ENCODE measurements around the gene KLK4.

DNA sequence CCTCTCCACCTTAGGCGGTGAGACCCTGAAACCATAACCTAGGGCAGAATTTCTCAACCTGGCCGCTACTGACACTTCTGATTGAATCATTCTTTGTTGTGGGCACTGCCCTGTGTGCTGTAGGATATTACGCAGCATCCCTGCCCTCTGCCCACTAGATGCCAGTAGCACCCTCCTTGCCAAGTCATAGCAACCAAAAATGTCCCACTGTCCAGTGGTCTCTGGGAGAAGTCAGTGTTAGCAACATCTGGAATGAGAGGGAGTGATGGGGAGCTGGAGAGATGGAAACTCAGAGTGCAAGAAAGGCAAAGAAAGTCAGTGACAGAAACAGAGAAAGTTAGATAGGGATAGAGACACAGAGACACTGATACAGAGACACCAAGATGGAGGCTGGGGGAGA, 13.6 kb downstream of the KLK4 start:
- TF ChIP-seq CTCF (IDR thresholded peaks at IDR 0.05; ENCODE audit: low read depth, low read length) = no peak
- TF ChIP-seq, protein P1, sequence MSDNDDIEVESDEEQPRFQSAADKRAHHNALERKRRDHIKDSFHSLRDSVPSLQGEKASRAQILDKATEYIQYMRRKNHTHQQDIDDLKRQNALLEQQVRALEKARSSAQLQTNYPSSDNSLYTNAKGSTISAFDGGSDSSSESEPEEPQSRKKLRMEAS (IDR thresholded peaks at IDR 0.05; ENCODE audit: low read depth, low read length) = no peak
